Chondrocyte (in vitro differentiated cells): ENCODE data around the gene ELL2. TPM values are rescaled to one million over a fixed set of nuclear protein-coding genes. Genes with fewer than 3 reads are reported as not detected.
A peak's percentile ranks its signal among the peaks of the same experiment; 100 is the strongest.

Source experiments
- DNase-seq: peaks from one replicate; pipeline ENCODE4 v3.0.0; 2021; ENCODE audit warnings: mixed read lengths, low spot score
- H3K27ac Mint-ChIP-seq: one replicate; pipeline ENCODE4 v1.8.0; 2021; ENCODE audit warnings: mild to moderate bottlenecking, moderate library complexity, mixed read lengths; ENCODE audit not compliant: unreplicated experiment
- H3K27me3 Mint-ChIP-seq: 2 replicates; pipeline ENCODE4 v1.8.0; 2021; ENCODE audit warnings: low read depth, mixed read lengths
- H3K36me3 Mint-ChIP-seq: 2 replicates; pipeline ENCODE4 v1.8.0; 2021; ENCODE audit warnings: low read depth, mixed read lengths
- H3K4me1 Mint-ChIP-seq: 2 replicates; pipeline ENCODE4 v1.8.0; 2021; ENCODE audit warnings: low read depth, mild to moderate bottlenecking, mixed read lengths
- H3K4me3 Mint-ChIP-seq: one replicate; pipeline ENCODE4 v1.8.0; 2021; ENCODE audit warnings: mild to moderate bottlenecking, moderate library complexity, mixed read lengths; ENCODE audit not compliant: unreplicated experiment
- H3K9me3 Mint-ChIP-seq: 2 replicates; pipeline ENCODE4 v1.8.0; 2021; ENCODE audit warnings: low read depth, mixed read lengths
- CTCF ChIP-seq: fragments of 200-600 bp; sonication (generic); IDR thresholded peaks from 2 replicates; pipeline ENCODE4 v1.5.0; 2021; ENCODE audit warnings: antibody characterized with exemption, mild to moderate bottlenecking, moderate library complexity
- long read RNA-seq: library from polyadenylated mRNA; stranded (forward); transcript quantifications from one replicate; pipeline ENCODE4 v2.0.0, GENCODE V29; 2021
- total RNA-seq: library from RNA; stranded (reverse); gene quantifications from 3 replicates; pipeline ENCODE4 v1.2.1, GENCODE V29; 2021

The ELL2 gene
- 51.7 to 83.8 TPM (median 59.3 TPM) in 3 replicates for total RNA-seq
- long read RNA-seq, full-length matches to known transcripts = 2 of 9 reads
- long read RNA-seq, partial matches to known transcripts = 2 of 9 reads
- long read RNA-seq, other reads (novel, unspliced or antisense) = 5 of 9 reads

- TF ChIP-seq CTCF = no peak
- Mint-ChIP-seq H3K27me3 (no peaks in the 10 kb centered on the region), H3K4me1 (peaks cover 43% of the 10 kb centered on the region), H3K4me3 (peak within 1 kb of the TSS; percentile 84), H3K9me3 (no peaks in the 10 kb centered on the region), H3K27ac (peak within 1 kb of the TSS; percentile 97), H3K36me3 (no peaks in the 10 kb centered on the region)
- peak; percentile 99 for DNase-seq
Measured at GRCh38 chr5:95961617-95962474, at the start of gene ELL2. TSS of gene ELL2 (minus strand) at chr5:95961851. CDS start at chr5:95961721, 130 bp downstream.

- Mint-ChIP-seq H3K4me3 (no peak overlapping the region), H3K27ac (no peak overlapping the region), H3K27me3 (no peaks in the 10 kb centered on the region), H3K4me1 (peaks cover 4% of the 10 kb centered on the region), H3K9me3 (peaks cover 24% of the 10 kb centered on the region), H3K36me3 (no peaks in the 10 kb centered on the region)
- TF ChIP-seq CTCF = no peak
- no peak for DNase-seq
Measured at GRCh38 chr5:96008987-96009647, 47.5 kb upstream of the ELL2 start.

GRCh38 chr5:96008487-96008886, 46.8 kb upstream of the ELL2 start:
- TF ChIP-seq CTCF = no peak
- H3K4me3 Mint-ChIP-seq = no peak overlapping the region
- no peak for DNase-seq
- peaks cover 24% of the 10 kb centered on the region for H3K9me3 Mint-ChIP-seq
- no peaks in the 10 kb centered on the region for H3K27me3 Mint-ChIP-seq
- H3K36me3 Mint-ChIP-seq = no peaks in the 10 kb centered on the region
- H3K27ac Mint-ChIP-seq = no peak overlapping the region
- peaks cover 4% of the 10 kb centered on the region for H3K4me1 Mint-ChIP-seq

GRCh38 chr5:96007051-96007450, 45.4 kb upstream of the ELL2 start:
- no peak for DNase-seq
- Mint-ChIP-seq H3K27ac (no peak overlapping the region), H3K9me3 (peaks cover 24% of the 10 kb centered on the region), H3K4me3 (no peak overlapping the region), H3K36me3 (no peaks in the 10 kb centered on the region), H3K4me1 (peaks cover 4% of the 10 kb centered on the region), H3K27me3 (no peaks in the 10 kb centered on the region)
- no peak for TF ChIP-seq CTCF

- Mint-ChIP-seq H3K4me1 (peaks cover 10% of the 10 kb centered on the region), H3K27me3 (no peaks in the 10 kb centered on the region), H3K4me3 (no peak overlapping the region), H3K27ac (no peak overlapping the region), H3K9me3 (peaks cover 24% of the 10 kb centered on the region), H3K36me3 (no peaks in the 10 kb centered on the region)
- no peak for DNase-seq
- no peak for TF ChIP-seq CTCF
Measured at GRCh38 chr5:96006291-96006690, 44.6 kb upstream of the ELL2 start.
